Endometrium (tissue), 2 donors: ENCODE measurements around the gene IGSF3.
"Not testable (repeated sequence)": the region's sequence is repeated elsewhere in the genome, so short reads cannot be mapped to it uniquely, and the experiment has no call there.

Experiments
- FAIRE-seq: peaks from 2 replicates; lab custom pipeline; 2012; peaks lifted over from hg19 to GRCh38; lab: Jason Lieb, UNC
- donor health status: control.
- donor health status: control.

IGSF3 gene

DNA sequence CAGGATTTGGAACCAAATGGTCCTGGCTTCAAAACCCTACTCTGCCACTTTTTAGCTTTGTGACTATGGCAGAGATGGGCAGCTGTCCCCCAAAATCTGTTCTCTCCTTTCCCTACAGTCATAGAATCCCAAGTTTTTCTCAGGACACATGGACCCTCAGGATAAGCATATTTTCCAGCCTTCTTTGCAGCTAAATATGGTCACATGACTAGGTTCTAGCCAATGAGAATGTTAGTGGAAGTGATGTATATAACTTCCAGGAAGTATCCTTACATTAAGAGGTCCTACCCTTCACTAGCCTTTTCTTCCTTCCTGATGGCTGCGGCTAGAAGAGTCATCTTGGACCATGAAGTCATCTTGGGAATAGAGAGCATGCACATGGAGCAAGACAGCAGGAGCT, 5.9 kb downstream of the IGSF3 start:
- FAIRE-seq = no peak

DNA sequence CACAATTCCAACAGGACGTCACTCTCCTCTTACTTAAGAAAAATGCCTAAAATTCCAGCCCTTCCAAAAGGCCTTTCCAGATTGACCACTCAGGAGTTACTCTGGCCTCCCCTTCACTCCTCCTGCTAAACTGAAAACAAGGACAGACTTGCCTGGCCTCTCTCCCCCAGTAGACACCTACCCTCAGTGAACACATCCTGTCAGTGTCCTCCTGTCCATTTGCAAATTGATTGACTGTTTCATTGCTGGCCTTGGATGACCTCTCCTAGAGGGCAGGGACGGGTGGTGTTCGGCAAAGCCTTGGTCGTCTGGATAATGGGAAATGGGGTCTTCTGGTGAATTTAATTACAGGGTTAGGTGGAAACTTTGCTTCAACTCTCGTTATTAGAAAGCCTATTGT, 8.9 kb downstream of the IGSF3 start:
- FAIRE-seq = not testable (repeated sequence)

DNA sequence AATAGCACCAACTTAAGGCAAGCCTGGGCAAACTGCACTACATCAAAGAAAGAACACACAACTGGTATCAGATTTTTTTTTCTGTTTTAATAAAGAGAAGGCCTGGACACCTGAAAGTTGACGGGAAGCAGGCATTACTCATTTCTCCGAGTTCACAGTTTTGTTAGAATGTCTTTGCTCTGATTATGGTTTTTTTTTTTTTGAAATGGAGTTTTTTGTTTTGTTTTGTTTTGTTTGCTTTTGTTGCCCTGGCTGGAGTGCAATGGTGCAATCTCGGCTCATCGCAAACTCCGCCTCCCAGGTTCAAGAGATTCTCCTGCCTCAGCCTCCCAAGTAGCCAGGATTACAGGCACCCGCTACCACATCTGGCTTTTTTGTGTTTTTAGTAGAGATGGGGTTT, 9.7 kb downstream of the IGSF3 start:
- FAIRE-seq = not testable (repeated sequence)

DNA sequence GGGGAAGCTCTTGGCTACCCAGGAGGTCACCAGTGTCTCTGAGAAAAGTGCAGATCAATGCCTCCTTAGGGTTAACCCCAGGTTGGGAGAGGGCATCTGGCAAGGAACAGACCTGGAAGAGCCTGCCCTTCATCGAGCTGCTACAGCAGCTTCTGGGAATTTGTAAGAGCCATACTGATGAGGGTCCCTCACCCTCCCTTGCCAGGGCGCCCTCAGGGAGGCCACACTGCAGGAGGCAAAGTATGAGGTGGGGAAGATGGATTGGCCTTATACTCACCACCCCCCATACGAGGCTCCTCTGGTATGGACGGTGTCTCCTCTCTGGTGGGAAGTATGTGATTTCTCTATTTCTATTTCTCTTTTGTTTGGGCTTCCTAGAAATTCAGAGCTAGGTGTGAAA, 13.2 kb downstream of the IGSF3 start:
- no peak for FAIRE-seq

DNA sequence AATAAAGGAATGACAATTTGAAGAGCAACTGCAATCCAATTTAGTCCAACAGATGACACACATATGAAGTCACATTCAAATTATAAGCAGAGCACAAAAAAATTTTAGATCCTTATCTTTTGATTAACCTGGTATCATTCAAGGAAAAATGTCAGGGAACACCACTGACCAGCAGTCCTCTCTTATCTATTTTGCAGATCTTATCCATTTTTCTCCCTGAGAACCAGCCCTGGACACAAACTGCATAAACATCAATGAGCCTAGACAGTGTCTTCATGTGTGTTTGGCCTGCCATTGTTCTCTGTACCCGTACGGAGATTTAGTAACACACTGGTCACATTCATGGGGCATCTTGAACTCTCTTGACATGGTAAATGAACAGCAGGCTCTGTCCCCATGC, 14.9 kb downstream of the IGSF3 start:
- FAIRE-seq = not testable (repeated sequence)

DNA sequence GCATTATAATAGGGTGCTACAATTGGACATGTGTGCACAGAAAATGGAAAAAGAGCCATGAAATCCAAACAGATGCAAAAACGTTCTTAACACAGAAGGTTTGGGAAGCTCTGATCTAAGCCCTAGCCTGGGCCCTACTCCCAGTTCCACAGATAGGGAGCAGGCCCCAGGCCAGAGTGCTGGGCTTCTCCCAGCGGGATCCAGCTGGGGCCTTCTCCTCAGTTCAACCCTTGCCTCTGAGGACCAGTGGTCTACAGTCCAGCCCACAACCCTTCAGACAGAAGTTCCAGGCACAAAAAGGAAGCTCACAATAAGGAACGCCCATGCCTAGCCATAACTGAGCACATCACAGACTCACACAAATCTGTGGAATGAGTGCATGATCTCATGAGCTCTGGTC, 16.8 kb downstream of the IGSF3 start:
- FAIRE-seq = not testable (repeated sequence)

DNA sequence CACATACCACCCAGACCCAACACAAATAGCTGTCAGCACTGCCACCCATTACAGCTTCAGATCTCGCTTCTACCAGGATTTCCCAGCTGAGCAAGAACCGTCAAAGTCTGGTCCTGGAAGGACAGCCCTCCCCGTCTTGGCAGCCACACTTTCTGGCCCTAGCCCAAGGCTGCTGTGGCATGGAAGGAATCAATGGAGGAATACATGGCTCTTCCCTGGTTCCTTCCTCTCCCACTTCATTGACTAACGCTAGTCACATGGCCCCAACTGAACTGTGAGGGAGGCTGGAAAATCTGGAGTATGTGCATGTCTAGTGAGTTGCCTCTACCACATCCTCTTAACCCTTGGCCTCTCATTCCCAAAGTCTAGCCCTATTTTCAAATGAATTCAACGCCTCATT, 18.5 kb downstream of the IGSF3 start:
- FAIRE-seq = not testable (repeated sequence)

DNA sequence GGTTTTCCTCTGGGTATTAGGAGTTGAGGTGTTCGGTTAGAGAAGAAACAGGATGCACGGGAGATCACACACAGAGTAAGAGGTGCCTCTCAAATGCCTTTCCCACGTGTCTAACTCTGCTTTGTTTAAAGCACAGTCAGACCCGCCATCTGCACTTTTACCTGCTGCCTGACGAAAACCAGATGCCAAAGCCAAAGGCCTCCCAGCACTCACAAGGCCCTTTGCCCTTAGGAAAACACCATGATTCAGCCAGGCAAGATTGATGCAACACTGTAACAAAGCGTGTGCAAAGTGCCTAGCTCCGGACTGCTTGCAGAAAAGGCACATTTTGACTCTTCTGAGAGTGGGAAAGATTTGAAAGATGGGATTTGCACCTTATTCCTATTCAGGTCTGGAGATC, 19.2 kb downstream of the IGSF3 start:
- FAIRE-seq = not testable (repeated sequence)

DNA sequence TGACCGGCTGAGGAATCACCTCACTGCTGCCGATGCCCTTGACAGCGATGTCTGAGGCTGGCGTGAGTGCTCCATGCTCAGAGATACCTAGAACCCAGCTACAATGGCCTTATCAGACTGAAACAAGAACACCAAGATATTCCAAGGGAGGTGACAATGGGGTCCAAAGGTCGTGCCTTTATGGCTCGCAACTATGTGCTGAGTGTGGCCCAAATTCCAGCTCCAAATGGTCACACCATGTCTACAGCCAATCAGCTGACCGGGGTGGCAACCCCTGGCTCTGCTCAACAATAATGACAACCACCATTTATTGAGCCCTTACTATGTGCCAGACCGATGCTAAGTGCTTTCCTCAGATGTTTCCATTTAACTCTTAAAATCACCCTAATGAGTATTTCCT, 20.3 kb downstream of the IGSF3 start:
- not testable (repeated sequence) for FAIRE-seq

DNA sequence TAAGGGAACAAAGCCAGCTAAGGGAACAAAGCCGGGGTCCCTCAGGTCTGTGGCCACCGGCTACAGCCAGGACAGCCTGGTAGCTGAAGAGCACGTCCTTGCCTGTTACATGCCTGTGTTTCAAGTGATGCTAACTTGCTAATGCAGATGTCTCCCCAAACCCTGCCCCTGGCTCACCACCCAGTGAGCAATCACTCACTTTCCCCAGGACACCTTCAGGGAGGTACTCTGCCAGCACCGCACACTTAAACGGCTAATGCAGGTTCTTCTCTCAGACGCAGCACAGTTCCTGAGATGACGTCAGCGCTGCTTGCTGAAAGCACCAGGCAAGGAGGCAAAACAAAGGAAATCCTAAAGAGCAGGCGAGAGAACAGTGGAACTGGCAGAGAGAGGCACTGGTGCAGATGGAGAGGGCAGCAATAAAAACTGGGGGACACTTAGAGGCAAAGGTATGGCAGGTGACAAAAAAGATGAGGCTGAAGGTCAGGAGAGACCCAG, 20.8 kb downstream of the IGSF3 start:
- not testable (repeated sequence) for FAIRE-seq

DNA sequence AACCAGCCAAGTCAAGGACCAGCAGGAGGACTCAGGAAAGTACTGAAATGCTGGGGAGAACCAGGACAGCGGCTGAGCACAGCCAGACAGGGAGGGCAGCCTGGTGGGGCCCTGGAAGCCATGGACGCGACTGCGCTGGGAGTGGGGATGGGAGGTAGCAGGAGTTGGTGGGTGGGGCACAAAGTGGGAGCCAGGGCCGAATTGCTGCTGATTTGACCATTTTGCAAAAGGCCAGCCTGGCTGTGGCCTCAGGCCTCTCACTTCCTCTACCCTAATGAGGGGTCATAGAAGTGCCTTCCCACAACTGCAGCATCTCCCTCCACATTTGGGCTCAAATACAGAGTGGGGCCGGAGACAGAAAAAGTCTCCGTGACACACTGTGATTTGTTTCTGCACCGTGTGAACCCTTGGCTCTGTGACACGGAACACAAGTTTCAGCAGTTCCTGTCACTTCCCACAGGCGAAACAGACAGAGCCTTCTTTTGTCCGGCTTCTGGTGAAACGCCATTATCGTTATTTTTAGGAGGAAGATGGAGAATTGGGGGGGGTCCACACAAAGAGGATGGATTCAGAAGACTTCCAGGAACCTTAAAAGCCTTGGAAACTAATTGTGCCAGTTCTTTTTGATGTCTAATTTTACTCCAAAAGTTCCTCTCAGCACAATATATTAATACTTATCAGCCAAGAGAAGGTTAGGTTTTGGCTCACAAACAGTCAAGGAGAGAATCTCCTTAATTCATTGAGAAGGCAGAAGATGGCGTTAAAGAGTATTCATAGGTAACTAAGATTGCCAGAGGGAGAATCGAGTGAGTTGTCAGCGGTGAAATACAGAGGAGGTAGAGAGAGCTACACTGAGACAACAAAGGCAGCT, 21.5 kb downstream of the IGSF3 start:
- not testable (repeated sequence) for FAIRE-seq

DNA sequence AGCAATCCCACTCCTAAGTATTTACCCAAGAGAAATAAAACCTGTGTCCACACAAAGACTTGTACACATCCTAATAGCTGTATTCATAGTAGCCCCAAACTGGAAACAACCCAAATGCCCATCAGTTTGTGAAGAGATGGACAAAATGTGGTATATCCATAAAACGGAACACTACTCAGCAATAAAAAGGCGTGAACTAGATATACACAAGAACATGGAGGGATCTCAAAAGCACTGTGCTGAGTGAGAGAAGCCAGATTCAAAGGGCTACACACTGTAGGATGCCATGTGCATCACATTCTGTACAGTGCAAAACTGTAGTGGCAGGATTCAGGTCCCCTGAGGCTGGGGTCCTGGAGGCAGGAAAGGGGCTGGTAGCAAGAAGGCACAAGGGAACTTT, 22.5 kb downstream of the IGSF3 start:
- not testable (repeated sequence) for FAIRE-seq

DNA sequence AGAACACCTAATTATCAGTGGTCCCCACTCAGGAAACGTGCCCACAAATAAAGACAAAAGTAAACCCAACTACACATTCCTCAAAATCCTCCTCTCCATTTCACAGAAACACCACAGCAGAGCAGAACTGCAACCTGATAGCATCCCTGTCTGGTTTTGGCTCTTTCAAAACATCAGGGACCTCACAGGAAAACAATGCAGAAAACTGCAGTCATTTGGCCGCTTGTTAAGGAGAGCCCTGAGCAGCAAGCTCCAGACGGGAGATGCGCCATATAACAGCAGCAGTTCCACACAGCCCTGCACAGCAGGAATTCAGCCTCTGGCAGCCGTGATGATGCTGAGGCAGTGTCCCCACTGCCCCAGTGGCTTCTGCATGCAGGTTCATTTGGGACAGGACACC, 23.4 kb downstream of the IGSF3 start:
- not testable (repeated sequence) for FAIRE-seq

DNA sequence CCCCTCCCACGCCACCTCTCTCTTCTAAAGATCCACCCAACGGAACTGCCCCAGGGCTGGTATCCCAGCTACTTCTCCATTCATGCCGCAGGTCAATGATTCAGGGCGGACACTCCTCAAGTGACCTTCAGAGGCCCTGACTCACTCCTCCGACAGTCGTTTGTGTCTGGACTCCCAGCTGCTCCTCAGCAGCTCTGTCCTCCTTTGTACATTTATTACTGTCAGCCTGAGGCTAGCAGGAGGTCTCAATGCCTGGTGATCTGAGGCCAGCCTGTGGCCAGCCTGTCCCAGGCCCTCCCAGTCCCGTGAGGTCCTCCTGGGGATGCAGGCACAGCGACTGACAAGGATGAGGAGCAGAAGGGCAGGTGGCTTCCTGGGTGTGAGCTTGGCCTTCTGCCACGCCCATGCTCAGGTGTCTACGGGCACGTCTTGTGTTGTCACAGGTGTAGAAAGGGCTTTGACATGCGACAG, 24.2 kb downstream of the IGSF3 start:
- FAIRE-seq = not testable (repeated sequence)

DNA sequence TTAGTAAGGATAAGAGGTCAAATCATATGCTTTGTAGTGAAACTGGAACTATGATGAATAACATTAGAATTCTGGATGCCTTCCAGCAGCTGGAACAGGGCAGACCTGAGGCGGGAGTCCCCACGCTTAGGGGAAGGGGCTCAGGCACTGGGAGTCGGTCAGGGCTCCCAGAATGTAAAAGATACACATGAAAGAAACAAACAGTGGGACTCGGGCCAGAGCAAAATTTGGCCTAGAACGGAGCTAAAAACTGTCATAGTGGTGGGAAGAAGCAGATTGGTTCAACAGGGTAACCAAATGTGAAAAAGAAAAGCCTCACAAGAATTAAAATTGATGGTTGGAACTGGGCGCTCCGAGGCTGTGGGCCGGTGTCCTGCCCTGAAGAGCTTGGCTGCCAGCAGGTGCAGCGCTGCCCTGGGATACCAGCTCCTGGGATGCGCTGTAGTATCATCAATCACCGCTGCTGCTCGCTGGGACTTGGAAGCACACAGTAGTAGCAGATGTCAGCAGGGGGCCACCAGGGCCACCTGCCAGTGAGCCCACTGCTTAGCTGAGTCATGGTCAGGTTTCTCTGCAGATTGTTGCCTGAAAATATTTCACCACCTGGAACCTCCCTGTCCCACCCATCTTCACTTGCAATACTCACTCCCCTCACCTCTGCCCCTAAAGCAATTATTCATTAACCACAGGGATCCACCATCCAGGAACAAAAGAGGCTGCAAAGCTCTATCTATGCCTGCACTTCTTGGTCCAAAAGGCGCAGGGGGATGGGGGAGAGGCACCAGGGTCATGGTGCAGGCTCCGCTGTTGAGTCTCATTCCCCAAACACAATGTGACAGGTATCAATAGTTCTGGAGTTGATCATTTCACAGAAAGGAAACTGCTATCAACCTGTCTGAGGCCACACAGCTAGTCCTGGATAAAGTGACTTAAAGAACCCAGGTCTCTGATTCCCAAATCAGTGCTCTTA, 24.9 kb downstream of the IGSF3 start:
- FAIRE-seq = not testable (repeated sequence)

DNA sequence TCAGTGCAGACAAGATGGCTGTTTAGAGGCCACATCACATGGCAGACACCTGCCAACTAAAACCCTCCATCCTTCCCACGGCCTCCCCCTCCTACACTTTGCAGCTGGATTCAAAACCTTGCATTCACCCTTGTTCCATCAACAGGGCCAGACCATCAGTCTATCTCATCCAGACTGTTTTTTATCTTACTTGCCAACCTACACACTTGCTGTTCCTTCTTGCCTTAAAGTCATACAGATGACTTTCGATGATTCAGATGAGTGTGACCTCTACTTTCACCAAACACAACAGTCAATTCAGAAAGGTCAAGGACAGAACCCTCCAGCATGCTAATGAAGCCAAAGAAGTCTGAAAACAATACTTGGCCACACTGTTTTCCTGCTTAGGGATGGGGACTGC, 29.9 kb downstream of the IGSF3 start:
- FAIRE-seq = not testable (repeated sequence)

DNA sequence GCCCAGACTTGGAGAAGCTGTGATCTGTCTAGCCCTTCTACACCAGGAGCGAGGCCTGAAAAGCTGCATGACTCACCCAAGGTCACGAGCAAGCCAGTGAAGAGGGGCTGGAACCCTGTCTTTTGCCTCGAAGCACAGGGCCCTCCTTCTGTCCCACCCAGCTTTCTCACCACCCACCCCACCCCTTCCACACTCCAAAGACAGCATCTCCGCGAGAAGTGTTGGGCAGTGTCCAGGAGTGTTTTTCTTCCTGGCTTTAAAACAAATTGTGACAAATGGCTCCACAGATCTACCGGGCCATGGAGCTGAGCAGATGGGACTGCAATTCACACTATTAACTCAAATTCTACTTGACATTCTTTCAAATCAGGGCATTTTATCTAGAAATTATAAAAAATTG, 30.9 kb downstream of the IGSF3 start:
- not testable (repeated sequence) for FAIRE-seq

DNA sequence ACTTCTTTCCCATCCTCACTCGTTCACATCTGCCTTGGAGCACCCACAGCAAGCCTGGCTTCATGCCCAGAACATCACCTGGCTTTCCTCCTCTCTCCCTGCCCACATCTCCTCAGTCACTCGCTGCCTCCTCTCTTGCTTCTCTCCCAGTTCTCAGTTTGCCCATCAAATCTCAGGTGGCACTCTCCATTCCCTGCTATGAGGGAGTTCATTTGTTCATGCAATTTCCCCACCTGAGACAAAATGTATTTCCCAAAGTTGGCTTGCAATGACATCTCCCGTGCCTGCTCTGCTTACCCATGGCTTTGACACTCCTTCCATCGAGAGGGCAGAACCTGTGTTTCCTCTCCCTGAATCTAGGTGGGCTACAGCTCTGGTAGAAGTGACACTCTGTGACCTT, 33.1 kb downstream of the IGSF3 start:
- FAIRE-seq = not testable (repeated sequence)

DNA sequence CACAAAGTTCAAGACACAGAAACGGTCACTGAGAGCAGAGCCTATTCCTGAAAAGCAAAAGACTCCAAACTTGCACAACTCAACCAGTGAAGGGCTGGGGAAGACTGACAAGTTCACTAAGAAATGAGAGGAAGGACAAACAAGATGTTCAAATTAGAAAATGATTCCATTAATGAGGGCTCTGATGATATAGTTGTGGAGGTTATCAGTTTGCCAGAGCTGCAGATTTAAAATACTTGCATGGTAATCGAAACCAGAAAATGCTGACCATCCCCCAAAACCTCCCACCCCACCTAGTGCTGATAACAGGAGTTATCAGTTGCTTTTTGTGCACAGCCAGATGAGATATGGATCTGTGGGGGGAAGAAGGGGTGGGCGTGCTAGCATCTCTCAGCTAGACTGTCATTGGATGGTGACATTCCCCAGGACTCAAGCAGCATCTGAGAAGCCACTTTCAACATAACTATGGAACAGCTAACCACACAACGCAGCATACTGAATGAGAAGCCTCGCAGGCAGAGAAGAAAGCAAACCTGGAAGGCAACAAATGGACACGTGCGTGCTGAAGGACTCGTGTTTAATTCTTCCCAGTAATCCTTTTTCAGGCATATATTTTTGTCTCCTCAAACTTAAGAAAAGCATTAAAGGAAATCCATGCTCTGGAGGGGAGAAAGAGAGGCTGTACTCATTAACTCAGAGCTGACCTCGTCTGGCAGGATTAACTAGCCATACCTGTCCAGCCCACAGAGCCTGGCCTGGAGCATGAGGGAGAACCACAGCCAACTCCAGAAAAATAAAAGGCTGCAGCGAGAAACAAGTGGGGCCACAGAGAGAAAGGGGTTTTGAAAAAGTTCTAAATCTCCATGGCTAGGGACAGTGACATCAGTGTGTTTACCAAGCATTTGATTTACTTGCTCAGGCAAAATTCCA, 35.3 kb downstream of the IGSF3 start:
- not testable (repeated sequence) for FAIRE-seq

DNA sequence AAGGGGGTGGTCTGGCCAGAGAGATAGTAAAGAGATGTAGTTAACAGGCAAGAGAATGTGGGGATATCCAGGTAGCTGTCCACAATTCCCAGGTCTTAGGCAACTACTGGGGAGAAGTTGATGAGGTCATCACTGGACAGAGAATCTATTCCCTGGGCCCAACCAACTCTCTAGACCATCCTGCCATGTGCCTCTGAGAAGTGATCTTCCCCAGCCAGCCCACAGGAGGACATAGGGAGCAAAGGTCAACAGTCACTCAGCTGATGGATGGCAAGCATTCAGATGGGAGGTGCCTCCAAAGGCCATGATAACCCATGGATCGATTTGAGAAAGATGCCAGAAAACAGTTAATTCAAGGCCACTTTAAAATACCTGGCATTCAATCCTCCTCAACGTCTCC, 36.0 kb downstream of the IGSF3 start:
- FAIRE-seq = not testable (repeated sequence)

DNA sequence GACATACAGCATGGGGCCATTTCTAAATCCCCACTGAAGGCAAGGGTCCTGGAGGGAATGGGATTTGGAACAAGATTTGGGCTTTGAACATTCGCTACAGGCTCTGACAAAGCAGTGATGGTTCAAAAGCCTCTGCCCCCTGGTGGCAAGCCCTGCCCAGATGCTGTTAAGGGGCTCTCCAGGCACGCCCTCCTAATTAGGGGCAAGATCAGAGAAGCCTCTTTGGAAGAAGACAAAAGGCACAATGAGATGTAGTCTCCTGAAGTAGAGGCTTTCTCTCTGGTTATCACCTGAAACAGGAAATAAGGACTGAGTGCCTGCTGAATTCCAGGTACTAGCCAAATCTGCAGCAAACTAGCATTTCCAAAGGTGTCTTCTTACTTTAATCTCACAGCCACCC, 37.5 kb downstream of the IGSF3 start:
- FAIRE-seq = not testable (repeated sequence)
